HEK293 (cell line): ENCODE data around the gene CLEC16A.

ENCODE experiments used
- CTCF ChIA-PET: fragments of 350-600 bp; formaldehyde crosslinking; extraction: SDS; loops from one replicate; lab custom pipeline; 2021; ENCODE audit warnings: antibody characterized with exemption; lab: Yijun Ruan, JAX
- POLR2A ChIA-PET: fragments of 300-600 bp; formaldehyde crosslinking; extraction: SDS; loops from one replicate; lab custom pipeline; 2020; ENCODE audit warnings: antibody characterized with exemption, inconsistent platforms; lab: Yijun Ruan, JAX
- H3K27ac ChIP-seq: fragments of 200-500 bp; sonication (Bioruptor generic); 2 replicates; pipeline ENCODE4 v1.5.1; 2014; ENCODE audit warnings: low read depth, low read length, control low read depth, inconsistent platforms; ENCODE audit errors: extremely low read depth
- H3K36me3 ChIP-seq, 2 experiments: fragments of 200-500 bp in 1 of 2; sonication (Bioruptor generic) in 1 of 2; 1 replicate in 1 of 2; 2 replicates in 1 of 2; pipeline ENCODE4 v1.5.1; 2014 to 2017; ENCODE audit warnings: inconsistent platforms in 2 of 2, low read length in 2 of 2; ENCODE audit not compliant: control insufficient read depth in 2 of 2, insufficient read depth in 1 of 2
- H3K4me1 ChIP-seq: fragments of 200-500 bp; sonication (Bioruptor generic); 2 replicates; pipeline ENCODE4 v1.5.1; 2014; ENCODE audit warnings: mild to moderate bottlenecking, low read length, inconsistent platforms; ENCODE audit not compliant: control insufficient read depth, insufficient read depth
- H3K4me3 ChIP-seq: 2 replicates; pipeline ENCODE4 v1.5.1; 2011; ENCODE audit warnings: low read depth, mild to moderate bottlenecking, control low read depth, low read length, moderate library complexity
- H3K9me3 ChIP-seq: fragments of 200-500 bp; sonication (Bioruptor generic); 2 replicates; pipeline ENCODE4 v1.5.1; 2014; ENCODE audit warnings: low read depth, low read length, inconsistent platforms; ENCODE audit not compliant: control insufficient read depth, insufficient read depth
- HOXC10 ChIP-seq: sonication (generic); formaldehyde crosslinking; IDR thresholded peaks from 2 replicates; pipeline ENCODE4 v1.8.1; 2023; ENCODE audit warnings: mild to moderate bottlenecking, missing genetic modification reagents
- KLF8 ChIP-seq: fragments of 450-650 bp; formaldehyde crosslinking; IDR thresholded peaks from 2 replicates; pipeline ENCODE4 v1.5.1; 2016; ENCODE audit warnings: missing biosample characterization, missing genetic modification characterization
- SCRT2 ChIP-seq: fragments of 450-650 bp; formaldehyde crosslinking; IDR thresholded peaks from 2 replicates; pipeline ENCODE4 v1.5.1; 2016; ENCODE audit warnings: missing biosample characterization, missing genetic modification characterization
- YY2 ChIP-seq: fragments of 450-650 bp; formaldehyde crosslinking; IDR thresholded peaks from 2 replicates; pipeline ENCODE4 v1.5.1; 2016; ENCODE audit warnings: missing biosample characterization, missing genetic modification characterization
- ZBTB1 ChIP-seq: fragments of 450-650 bp; formaldehyde crosslinking; IDR thresholded peaks from 2 replicates; pipeline ENCODE4 v1.5.1; 2016; ENCODE audit warnings: missing biosample characterization, missing genetic modification characterization
- ZNF114 ChIP-seq: fragments of 450-650 bp; formaldehyde crosslinking; IDR thresholded peaks from 2 replicates; pipeline ENCODE4 v1.5.0; 2017; ENCODE audit warnings: missing biosample characterization, missing genetic modification characterization
- ZNF138 ChIP-seq: fragments of 450-650 bp; formaldehyde crosslinking; IDR thresholded peaks from 2 replicates; pipeline ENCODE4 v1.5.1; 2016; ENCODE audit warnings: missing biosample characterization, missing genetic modification characterization, borderline replicate concordance
- ZNF274 ChIP-seq, 2 experiments: fragments of 200-500 bp in 1 of 2; fragments of 450-650 bp in 1 of 2; sonication (Bioruptor generic) in 1 of 2; formaldehyde crosslinking in 1 of 2; IDR thresholded peaks; 2 replicates each; pipeline versions ENCODE4 v1.5.1 to v1.6.1; 2014 to 2016; ENCODE audit warnings: borderline replicate concordance in 1 of 2, inconsistent platforms in 1 of 2, low read length in 1 of 2, missing biosample characterization in 1 of 2, missing genetic modification characterization in 1 of 2
- ZNF391 ChIP-seq: fragments of 450-650 bp; formaldehyde crosslinking; IDR thresholded peaks from 2 replicates; pipeline ENCODE4 v1.5.1; 2016; ENCODE audit warnings: low read depth, missing biosample characterization, missing genetic modification characterization, borderline replicate concordance
- ZNF404 ChIP-seq: fragments of 450-650 bp; formaldehyde crosslinking; IDR thresholded peaks from 2 replicates; pipeline ENCODE4 v1.5.1; 2017; ENCODE audit warnings: missing biosample characterization, missing genetic modification characterization
- ZNF449 ChIP-seq: fragments of 450-650 bp; formaldehyde crosslinking; IDR thresholded peaks from 2 replicates; pipeline ENCODE4 v1.5.1; 2017; ENCODE audit warnings: missing biosample characterization, mild to moderate bottlenecking, missing genetic modification characterization, moderate library complexity
- ZSCAN30 ChIP-seq: fragments of 450-650 bp; IDR thresholded peaks from 2 replicates; pipeline ENCODE4 v1.5.1; 2018; ENCODE audit warnings: missing biosample characterization, mild to moderate bottlenecking, missing genetic modification characterization, moderate library complexity
- TF ChIP-seq, protein P1 (sequence below): fragments of 450-650 bp; formaldehyde crosslinking; IDR thresholded peaks from 2 replicates; pipeline ENCODE4 v1.5.1; 2016; ENCODE audit warnings: missing biosample characterization, missing genetic modification characterization
- TF ChIP-seq, protein P2 (sequence below): fragments of 450-650 bp; formaldehyde crosslinking; IDR thresholded peaks from 2 replicates; pipeline ENCODE4 v1.5.1; 2016; ENCODE audit warnings: missing biosample characterization, missing genetic modification characterization, low read depth
- TF ChIP-seq, protein P3 (sequence below): fragments of 450-650 bp; formaldehyde crosslinking; IDR thresholded peaks from 2 replicates; pipeline ENCODE4 v1.5.1; 2016; ENCODE audit warnings: missing biosample characterization, missing genetic modification characterization

Gene CLEC16A

DNA sequence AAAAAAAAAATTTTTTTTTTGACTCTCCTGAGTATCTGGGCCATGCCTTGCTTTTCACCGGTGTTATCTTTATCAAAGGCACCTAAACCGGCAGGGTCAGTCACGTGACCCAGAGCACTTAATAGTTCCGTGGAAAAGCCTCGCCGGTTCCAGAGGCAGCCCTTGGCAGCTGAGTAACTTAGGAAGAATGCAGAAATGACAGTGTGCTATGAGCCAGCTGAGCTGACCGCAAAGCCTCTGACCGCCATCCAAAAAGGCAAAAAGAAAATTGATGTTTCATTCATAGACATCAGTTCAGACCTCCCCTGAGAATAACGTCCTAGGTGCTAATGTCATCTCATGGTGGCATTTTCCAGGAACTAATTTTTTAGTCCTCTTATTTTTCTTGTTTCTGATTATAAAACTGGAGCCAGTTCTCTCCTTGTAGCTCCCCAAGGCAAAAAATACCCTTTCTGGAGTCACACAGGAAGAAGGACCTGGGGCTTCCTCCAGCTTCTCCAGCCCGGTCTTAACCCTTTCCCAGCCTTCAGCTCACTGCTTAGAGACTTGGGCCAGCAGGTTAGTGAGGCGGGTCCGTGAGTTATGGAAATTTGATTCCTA, 189.1 kb downstream of the CLEC16A start (continued):
- TF ChIP-seq, protein P1, sequence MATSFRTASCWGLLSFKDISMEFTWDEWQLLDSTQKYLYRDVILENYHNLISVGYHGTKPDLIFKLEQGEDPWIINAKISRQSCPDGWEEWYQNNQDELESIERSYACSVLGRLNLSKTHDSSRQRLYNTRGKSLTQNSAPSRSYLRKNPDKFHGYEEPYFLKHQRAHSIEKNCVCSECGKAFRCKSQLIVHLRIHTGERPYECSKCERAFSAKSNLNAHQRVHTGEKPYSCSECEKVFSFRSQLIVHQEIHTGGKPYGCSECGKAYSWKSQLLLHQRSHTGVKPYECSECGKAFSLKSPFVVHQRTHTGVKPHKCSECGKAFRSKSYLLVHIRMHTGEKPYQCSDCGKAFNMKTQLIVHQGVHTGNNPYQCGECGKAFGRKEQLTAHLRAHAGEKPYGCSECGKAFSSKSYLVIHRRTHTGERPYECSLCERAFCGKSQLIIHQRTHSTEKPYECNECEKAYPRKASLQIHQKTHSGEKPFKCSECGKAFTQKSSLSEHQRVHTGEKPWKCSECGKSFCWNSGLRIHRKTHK = no peak
- TF ChIP-seq ZNF449 (tag by site-specific recombination) = no peak
- no peak for TF ChIP-seq ZSCAN30 (tag by site-specific recombination)
- TF ChIP-seq ZNF404 (tag by site-specific recombination) = no peak
- no peak for TF ChIP-seq YY2 (tag by site-specific recombination)
- TF ChIP-seq ZNF114 (tag by site-specific recombination) = no peak
- no peak for TF ChIP-seq ZNF138 (tag by site-specific recombination)
- no peak for TF ChIP-seq ZBTB1
- TF ChIP-seq ZNF391 = no peak

DNA sequence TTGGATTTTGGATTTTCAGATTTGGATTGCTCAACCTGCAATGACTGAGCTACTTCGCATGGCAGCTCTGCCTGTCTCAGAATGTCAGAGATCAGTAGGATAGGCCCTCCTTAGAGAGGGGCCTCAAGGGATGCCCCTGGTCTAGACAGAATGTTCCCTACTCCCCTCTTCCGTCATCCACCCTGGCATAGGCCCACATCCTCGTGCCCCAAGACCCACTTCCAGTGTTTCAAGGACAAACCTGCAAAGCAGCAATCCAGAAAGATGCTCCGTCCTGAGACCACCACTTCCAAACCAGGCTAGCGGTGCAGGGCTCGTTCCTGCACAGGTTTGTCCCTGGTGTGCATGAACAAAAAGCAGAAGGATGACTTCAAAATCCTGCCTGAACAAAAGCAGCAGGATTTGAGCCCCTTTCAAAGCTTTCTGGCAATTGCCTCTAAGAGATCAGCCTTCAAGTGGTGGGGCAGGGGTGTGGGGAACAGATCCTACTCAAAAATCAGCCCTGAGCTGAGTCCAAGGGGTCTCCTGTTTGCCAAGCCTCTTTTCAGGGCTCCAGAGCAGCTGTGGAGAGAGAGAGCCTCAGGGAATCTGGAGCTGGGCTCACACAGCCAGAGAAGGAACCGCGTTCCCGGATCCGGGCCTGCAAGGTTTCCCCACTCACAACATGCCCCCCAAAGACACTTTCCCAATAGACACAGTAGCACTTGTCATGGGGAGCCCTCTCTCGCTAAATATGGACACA, 190.5 kb downstream of the CLEC16A start:
- TF ChIP-seq, protein P2, sequence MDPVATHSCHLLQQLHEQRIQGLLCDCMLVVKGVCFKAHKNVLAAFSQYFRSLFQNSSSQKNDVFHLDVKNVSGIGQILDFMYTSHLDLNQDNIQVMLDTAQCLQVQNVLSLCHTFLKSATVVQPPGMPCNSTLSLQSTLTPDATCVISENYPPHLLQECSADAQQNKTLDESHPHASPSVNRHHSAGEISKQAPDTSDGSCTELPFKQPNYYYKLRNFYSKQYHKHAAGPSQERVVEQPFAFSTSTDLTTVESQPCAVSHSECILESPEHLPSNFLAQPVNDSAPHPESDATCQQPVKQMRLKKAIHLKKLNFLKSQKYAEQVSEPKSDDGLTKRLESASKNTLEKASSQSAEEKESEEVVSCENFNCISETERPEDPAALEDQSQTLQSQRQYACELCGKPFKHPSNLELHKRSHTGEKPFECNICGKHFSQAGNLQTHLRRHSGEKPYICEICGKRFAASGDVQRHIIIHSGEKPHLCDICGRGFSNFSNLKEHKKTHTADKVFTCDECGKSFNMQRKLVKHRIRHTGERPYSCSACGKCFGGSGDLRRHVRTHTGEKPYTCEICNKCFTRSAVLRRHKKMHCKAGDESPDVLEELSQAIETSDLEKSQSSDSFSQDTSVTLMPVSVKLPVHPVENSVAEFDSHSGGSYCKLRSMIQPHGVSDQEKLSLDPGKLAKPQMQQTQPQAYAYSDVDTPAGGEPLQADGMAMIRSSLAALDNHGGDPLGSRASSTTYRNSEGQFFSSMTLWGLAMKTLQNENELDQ (tag by site-specific recombination) = no peak
- TF ChIP-seq ZNF274 (IDR thresholded peaks at IDR 0.05; ENCODE audit: low read length) (no peak), ZNF274 (tag by site-specific recombination; IDR thresholded peaks at IDR 0.05; ENCODE audit: borderline replicate concordance) (no peak), HOXC10 (no peak), KLF8 (no peak), SCRT2 (tag by site-specific recombination) (no peak)
- TF ChIP-seq, protein P3, sequence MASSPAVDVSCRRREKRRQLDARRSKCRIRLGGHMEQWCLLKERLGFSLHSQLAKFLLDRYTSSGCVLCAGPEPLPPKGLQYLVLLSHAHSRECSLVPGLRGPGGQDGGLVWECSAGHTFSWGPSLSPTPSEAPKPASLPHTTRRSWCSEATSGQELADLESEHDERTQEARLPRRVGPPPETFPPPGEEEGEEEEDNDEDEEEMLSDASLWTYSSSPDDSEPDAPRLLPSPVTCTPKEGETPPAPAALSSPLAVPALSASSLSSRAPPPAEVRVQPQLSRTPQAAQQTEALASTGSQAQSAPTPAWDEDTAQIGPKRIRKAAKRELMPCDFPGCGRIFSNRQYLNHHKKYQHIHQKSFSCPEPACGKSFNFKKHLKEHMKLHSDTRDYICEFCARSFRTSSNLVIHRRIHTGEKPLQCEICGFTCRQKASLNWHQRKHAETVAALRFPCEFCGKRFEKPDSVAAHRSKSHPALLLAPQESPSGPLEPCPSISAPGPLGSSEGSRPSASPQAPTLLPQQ = no peak
- TF ChIP-seq, all 188 proteins: peak for 0
- CTCF ChIA-PET = interaction anchor here (0.6 to 1.9 kb wide), 4 partner anchors 10 to 489 kb away, joined by 3 to 7 read pairs (median 4); partner anchors contain the start of gene SOCS1

More for the DNA sequence above, 190.5 kb downstream of the CLEC16A start:
- H3K9me3 ChIP-seq = no peaks in the 10 kb centered on the region
- no peak overlapping the region for H3K4me3 ChIP-seq
- no peak overlapping the region for H3K27ac ChIP-seq
- POLR2A ChIA-PET = interaction anchor here (0.6 to 2.3 kb wide), 2 partner anchors 121 to 236 kb away, joined by 3 to 11 read pairs; partner anchors contain the start of gene SOCS1
- H3K4me1 ChIP-seq = peaks cover 9% of the 10 kb centered on the region
- H3K36me3 ChIP-seq = no peaks in the 10 kb centered on the region
